CD4-positive, alpha-beta T cell treated with Interleukin-2 at 100 ng/mL for 4 hours (primary cell): ENCODE data around the gene HAUS7.

ENCODE experiments used
- DNase-seq: peaks from one replicate; pipeline ENCODE4 v3.0.0-alpha.2; 2020; ENCODE audit warnings: low spot score

Gene HAUS7

DNA sequence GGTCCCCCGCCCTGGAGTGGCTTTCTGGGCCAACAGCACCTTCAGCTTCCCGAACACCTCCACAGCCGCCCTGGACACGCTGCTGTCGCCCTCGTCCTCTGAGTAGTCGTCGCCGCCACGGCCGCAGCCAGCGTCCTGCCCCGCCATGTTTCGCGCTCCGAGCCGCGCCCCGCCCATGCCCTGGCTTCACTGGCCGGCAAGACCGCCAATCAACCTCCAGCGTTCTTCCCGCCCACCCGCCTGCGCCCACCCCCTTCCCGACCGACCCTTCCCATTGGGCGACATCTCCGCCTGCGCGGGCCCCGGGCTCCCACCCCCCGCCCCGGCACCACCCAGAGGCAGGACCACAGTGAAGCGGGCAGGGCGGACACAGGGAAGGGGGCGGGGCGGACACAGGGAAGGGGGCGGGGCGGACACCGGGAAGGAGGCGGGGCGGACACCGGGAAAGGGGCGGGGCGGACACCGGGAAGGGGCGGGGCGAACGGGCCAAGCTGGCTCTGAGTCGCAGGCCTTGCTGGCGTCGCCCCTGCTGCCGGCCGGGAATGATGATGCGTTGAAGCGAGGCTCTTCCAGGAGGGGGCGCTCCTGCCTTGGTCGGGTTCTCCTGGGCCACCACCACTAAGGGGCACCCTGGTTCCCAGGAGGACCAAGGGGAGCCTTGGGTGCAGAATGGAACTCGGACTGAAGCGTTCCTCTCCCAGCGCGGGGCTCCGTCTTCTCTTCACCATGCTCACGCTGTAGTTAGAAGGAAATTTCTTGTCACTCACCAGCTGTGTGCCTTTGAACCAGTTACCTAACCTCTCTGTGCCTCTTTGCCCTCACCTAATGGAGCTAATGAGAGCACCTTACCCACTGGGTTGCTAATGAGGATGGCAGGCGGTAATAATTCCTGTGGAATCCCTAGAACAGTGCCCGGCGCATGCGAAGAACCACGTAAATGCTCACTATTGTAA is at the start of gene HAUS7:
Gene HAUS7 (minus strand): TSS at position 166 of the 953 bp plus-strand sequence. CDS start 19 bp downstream, at position 147.
- peak; percentile 89 for DNase-seq

DNA sequence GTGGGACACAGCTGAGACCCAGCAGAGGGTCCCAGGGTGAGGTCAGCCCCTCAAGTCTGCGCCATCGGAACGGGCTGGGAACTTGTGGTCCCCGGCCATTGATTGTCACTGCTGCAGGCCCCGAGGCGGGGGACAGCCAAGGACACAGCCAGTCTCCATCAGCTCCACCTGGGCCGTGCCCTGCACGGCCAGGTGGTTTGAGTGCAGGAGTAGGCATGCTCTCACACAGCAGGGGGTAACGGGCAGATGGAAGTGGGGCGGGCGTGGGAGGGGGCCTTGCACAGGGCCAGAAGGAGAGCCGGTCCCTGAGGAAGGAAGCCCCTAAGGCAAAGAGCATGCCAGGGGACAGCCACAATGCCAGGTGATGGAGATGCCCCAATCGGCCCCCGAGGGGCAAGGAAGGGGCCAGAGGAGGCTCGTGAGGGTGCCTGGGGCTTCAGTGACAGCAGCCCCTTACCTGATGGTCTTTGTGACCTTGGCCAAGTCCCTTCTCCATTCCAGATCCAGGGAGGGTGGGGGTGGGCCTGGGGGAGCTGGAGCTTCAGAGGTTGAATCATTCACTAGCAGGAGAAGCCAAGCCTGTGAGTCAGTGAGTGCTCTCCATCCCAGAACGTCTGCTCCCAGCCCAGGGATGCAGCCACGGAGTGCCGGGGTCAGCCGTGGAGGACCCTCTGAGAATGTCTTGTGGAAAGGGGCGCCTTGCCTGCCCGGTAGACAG is 49.4 kb upstream of the HAUS7 start:
- no peak for DNase-seq

DNA sequence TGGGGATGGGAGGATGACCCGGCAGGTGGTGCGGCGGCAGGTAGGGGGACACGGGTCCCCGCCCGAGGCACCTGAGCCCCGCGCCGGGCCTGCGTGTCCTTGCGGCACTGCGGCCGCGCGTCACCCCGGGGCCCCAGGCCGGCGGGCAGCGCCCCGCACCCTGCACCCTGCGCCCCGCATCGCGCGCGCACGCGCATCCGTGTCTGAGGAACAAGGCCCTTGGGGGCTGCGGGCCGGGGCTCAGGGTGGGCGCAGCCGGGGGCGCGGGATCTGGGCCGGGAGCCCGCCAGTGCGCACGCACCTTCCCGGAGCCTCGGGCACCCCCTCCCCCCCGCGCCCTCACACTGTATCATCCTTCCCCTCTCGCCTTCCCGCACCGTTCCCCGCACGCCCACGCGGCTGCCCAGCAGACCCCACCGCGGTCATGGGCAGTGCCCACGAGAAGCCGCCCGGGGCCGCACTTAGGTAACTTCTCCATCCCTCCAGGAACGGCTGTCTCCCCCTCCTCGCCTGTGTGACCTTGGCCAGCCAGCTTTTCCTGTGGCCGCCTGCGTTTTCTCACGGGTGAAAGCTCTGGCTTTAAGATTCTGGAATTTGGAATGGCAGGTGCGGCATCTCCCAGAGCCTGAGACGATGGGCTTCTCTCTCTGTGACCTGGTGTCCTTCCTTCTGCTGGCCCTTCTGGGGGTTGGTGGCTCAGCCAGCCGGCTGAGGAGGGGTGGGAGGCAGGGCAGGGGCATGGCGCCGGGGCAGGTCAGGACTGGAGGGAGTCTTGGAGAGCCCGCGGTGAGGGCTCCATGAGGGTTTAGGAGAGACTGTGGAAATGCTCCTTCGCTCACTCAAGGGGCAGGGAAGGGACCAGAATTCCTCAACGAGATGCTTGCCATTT is 47.8 kb upstream of the HAUS7 start:
- DNase-seq: no peak

DNA sequence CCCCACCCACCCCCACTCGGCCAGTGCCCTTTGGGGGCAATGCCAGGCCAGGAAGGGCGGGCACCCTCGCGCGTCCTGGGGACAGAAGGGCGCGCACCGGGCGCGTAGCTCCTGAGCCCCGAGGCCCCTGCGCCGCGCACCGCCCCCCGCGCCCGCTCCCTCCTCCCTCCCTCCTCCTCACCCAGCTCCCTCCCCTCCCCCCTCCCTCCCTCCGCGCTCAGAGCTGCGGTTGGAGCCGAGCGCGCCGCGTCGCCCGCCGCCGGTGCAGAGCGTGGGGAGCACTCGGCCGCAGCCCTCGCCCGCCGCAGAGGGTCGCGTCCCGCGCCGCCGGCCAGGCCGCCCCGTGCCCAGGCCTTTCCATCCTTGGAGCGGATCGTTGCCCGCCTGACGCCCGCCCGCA is 47.0 kb upstream of the HAUS7 start, which contains the start of gene ATP2B3:
Gene ATP2B3 (plus strand): TSS at position 220 of the 400 bp plus-strand sequence. CDS start 18,606 bp downstream, outside the sequence.
- no peak for DNase-seq

DNA sequence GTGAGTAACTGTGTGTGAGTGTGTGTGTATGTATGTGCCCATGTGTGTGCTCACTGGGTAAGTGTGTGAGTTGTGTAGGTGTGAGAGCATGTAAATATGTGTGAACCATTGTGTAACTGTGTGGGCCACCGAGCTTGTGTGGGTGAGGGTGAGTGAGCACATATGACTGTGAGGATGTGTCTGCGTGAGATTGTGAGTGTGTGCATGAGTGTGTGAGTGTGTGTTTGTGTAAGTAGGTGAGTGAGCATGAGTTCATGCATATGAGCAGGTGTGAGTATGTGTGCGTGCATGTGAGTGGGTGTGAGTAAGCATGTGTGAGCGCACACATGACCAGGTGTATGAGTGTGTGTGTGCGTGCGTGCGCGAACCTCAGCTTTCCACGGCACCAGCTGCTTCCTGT is 45.7 kb upstream of the HAUS7 start:
- DNase-seq: no peak

DNA sequence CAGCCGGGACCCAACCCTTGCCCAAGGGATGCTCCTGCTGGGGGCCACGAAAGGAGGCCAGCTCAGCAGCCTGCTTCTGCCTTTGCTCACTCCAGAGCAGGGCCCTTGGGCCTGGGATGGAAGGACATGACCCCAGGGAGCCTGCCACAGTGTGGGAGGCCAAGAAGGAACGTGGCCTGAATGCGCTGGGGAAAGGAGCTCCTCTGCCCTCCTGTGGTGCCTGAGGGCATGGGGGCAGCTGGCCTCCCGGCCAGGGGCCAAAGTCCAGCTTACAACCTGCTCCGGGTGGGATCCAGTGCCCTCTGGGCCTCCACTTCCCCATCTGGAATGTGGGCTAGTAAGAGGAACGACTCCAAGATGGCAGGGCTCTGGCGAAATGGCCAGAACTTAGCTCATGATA is 45.1 kb upstream of the HAUS7 start:
- no peak for DNase-seq

DNA sequence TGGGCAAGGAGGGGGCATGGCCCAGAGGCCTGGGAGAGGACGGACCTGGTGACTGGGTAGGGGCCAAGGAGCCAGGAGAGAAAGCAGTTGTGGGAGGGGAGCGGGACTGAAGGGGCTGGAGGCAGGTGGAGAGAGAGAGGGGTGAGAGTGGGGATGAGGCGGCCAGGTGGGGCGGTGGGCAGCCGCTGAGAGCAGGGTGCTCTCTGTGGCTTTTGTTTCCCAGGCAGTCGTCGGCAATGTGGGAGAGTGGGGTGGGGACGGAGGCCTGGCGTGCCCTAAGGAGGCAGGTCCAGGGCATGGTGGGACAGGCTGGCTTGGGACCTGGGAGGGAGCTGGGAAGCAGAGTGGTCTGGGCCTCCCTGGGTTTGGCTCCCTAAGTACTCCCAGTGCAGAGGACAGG is 43.9 kb upstream of the HAUS7 start:
- no peak for DNase-seq

DNA sequence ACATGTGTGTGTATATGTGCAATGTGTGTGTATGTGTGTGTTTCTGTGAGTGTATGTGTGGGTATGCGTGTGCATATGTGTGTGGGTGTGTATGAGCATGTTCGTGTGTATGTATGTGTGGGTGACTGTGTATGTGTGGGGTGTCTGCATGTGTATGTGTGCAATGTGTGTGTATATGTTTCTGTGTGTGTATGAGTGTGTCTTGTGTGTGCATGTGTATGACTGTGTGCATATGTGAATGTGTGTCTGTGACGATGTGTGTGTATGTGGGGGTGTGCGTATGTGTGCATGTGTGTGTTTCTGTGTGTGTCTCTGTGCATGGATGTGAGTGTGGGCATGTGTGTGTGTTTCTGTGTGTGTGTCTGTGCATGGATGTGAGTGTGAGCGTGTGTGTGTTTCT is 42.9 kb upstream of the HAUS7 start:
- DNase-seq: no peak

DNA sequence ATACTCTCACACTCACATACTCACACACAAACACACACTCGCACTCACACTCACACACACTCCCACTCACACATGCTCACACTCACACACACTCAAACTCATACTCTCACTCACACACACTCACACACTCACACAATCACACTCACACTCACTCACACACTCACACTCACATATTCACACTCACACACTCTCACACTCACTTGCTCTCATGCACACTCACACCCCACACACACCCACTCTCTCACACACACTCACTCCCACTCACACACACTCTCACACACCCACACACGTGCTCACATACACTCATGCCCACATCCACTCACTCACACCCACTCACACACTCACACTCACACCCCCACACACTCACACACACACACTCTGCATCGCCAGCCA is 42.1 kb upstream of the HAUS7 start:
- no peak for DNase-seq

DNA sequence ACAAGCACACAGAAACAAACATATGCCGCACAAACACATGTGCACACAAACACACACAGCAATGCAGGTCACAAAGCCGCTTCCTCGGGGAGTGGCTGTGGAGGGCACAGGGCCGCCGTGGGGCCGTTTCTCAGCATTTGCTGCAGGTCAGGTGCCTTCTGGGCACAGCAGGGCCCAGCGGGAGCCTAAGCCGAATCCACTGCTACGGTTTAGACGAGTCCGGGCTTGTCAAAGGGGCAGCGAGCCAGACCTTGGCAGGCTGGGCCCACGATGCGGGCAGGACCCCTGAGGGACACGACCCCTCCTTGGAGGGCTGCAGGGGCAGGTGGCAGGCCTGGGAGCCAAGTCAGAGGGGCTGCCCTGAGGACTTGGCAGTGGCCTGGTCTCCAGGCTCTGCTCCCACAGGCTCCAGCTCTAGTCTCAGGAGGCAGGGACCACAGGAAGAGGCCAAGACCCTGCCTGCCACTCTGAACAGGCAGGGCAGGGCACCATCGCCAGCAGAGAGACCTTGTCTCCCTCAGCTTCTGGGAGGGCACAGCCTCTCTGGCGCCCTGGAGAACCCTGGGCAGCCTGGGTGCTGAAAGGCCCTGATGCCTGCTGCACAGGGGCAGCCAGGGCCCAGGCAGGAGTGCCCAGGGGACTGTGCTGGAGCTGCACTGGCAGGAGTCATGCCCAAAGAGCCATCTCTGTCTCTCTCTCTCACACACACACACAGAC is 41.6 kb upstream of the HAUS7 start:
- no peak for DNase-seq

DNA sequence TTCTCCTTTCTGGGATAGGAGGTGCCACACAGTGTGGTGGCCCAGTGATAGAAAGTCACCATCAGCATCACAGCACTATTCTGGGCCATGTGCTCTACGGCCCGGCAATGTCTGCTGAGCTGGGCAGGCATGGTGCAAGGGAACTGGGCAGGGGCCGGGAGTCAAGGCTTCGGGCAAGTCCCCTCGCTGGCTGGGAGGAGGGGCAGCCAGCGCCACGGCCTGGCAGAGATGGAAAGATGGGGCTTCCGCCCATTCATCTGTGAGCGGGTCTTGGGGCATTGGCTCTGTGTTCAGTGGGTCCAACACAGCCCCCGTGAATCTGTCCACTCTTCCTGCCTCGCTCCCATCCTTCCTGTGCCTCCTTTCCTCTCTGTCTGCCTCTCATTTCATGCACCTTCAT is 40.0 kb upstream of the HAUS7 start:
- DNase-seq: no peak

DNA sequence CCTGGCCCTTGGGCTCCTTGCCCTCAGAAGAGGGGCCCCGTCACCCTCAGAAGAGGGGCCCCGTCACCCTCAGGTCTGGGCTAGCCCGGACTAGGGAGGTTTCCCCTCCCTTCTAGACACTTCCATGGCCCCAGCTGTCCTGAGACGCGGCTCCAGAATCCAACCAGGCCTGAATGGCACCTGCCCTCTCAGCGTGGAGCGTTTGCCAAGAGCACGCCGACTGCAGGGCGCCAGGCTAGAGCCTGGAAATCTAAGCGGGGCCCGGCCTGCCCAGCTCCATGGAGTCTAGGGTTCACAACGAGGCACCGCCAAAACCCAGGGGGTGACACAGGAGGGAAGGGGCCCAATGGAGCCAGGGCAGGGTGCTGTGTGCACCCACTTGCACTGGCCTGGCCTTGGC is 39.2 kb upstream of the HAUS7 start:
- no peak for DNase-seq

DNA sequence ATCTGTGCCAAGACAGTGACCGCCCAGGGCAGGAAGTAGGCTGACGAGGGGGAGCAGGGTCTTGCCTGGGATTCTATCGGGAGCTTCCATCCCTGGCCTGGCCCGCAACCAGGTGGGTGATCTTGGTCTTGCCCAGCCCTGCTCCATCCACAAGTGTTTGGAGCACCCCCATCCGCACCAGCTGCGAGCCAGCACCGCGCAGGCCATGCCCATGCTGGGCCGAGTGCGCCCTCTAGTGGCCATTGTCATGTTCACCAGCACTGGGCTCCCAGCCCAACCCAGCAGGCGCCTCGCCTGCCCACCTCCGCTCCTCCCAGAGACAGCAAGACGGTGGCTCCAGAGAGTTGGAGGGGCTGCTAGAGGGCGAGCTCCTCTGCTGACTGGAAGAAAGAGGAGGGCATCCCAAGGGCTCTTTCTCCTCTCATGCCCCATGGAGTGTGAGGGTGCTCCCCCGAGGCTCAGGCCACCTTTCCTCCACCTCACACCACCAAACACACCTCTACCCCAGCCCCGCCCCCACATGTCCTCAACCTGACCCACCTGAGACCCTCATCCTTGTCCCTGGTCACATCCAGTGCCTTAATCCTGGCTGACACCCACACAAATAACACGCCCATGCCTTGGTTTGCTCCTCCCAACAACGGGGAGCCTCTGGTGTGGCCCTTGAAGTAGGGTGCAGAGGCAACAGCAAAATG is 37.3 kb upstream of the HAUS7 start:
- DNase-seq: peak; percentile 80

DNA sequence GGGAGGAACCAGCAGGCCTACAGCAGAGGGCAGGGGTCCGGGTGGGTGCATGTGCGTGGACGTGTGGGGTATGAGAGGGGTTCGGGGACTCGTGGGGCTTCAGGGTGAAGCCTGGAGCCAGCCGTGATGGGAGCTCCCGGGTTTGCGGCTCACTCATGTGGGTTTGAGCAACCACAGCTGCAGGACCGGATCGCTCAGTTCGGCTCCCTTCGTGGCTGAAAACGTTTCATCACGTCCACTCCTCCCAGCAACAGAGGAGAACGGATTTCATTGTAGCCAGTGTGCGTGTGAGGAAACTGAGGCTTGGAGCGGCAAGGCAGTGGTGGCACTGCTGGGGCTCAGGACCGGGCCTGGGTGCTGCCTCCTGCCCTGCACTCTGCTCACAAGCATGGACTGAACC is 35.0 kb upstream of the HAUS7 start:
- no peak for DNase-seq

DNA sequence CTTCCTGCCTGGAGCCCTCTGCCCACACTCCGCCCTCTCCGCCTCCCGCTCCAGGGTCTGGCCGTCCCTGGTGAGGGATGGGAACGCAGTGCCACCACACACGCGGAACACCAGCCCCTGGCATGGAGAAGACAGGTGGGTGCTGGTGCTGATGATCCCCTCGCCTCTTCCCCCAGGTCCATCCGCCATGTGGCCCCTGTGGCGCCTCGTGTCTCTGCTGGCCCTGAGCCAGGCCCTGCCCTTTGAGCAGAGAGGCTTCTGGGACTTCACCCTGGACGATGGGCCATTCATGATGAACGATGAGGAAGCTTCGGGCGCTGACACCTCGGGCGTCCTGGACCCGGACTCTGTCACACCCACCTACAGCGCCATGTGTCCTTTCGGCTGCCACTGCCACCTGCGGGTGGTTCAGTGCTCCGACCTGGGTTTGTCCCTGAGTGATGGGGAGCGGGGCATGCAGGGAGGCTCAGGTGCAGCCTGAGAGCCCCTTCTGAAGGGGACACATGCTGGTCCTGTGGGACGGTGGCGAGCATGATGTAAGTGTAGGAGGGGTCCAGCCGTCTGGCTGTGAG is 34.2 kb upstream of the HAUS7 start:
- no peak for DNase-seq

DNA sequence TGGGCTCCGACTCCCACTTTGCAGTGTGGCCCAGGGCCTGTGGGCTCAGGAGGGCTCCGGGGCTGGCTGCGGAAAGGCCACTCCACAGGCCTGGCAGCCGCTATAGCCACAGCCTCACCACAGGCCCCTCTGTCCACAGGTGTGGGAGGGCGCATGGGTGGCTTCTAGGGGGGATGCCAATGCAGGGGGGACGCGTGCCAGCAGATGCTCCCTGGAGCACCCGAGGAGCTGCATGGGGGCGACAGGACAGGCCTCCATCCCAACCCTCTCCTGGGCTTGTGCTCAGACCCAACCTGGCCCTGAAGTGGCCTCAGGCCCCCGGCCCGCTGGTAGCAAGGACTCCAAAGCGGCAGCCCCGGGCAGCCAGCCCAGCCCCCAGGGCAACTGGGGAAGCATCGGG is 32.4 kb upstream of the HAUS7 start:
- no peak for DNase-seq

DNA sequence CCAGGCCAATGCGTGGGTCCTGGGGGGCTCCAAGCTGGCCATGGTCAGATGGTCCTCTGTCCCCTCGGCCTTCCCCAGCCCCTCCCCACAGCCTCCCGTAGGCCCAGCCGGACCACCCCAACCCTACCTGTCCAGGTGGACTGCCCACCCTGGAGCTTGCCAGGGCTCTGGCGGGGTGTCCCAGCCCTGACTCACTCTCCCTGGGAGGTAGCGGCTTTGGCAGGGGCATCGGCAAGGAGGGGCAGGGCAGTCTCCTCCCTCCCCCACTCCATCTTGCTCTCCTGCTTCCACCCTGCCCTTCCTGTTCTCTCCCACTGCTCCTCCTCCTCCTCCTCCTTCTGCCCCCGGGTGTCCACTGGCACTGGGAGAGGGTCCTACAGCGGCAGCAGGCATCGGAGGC is 31.8 kb upstream of the HAUS7 start:
- no peak for DNase-seq

DNA sequence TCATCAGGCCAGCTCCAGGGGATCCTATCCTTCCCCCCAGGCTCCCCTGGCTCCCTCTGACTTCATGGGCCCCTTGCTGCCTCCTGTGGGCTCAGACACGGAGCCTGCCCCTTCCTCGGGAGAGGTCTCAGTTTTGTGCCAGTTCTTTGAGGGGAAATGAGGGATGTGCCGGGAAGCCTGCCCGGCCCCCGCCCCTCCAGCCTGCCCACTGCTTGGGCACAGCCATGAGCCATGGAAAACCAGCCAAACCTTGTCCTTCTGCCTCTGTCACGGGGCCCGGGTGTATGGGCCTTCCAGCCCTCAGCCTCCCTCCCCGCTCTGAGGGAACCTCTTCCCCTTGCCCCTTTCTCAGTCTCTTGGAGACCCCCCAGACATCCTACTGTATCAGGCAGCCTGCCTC is 31.2 kb upstream of the HAUS7 start:
- DNase-seq: no peak

DNA sequence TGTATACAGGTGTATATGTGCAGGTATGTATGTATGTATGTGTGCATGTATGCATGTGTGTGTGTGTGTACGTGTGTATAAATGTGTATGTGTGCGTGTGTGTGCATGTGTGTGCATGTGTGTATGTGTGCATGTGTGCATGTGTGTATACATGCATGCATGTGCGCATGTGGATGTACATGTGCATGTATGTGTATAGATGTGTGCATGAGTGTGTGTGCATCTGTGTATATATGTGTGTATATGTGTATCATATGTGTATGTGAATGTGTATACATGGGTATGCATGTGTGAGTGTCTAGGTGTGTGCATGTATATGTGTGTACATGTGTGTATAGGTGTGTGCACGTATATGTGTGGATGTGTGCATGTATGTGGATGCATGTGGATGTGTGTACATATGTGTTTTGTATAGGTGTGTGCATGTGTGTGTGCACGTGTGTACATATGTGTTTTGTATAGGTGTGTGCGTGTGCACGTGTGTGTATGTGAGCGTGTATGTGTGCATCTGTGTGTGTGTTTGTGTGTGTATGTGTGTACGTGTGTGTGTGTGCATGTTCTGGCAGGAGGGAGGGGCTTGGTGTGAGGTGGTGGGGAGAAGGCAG is 30.4 kb upstream of the HAUS7 start:
- DNase-seq: no peak

DNA sequence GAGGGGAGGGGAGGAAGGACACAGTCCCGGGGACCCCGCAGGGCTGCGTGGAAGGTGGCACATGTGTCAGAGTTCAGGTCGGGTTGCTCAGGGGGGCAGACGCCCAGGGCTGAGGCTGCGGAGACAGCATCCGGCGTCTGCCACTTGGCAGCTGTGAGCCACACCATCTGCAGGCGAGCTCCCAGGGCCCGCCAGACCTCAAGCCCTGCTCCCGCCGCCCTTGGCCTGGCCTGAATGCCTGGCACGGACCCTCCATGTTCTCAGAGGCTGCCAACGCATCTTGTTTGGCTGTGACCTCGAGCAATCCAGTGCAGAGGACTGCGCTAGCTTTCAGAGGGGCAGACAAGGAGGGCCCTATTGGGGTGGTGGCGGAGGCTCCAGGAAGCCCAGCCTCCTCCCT is 29.5 kb upstream of the HAUS7 start:
- no peak for DNase-seq
